GM13977 (cell line): ENCODE measurements around the gene ANKRD30BL.
A peak's percentile ranks its signal among the peaks of the same experiment; 100 is the strongest.
"Not testable (repeated sequence)": the region's sequence is repeated elsewhere in the genome, so short reads cannot be mapped to it uniquely, and the experiment has no call there.

ENCODE experiments used
- DNase-seq: peaks from one replicate; pipeline ENCODE4 v3.0.0; 2012; ENCODE audit warnings: low spot score
- in situ Hi-C: fragments of 300-500 bp; cut with MboI; formaldehyde crosslinking; loops from one replicate; pipeline ENCODE4 v1.12.0; 2022; ENCODE audit warnings: low sequenced_read_pairs, low pct_unique_long_range_greater_than_20kb, mixed read lengths, inconsistent platforms; ENCODE audit not compliant: unreplicated experiment
- TF ChIP-seq, protein P1 (sequence below): IDR thresholded peaks from 2 replicates; pipeline ENCODE4 v1.5.1; 2012; ENCODE audit warnings: mild to moderate bottlenecking, control low read depth; ENCODE audit not compliant: insufficient read depth; ENCODE audit errors: extremely low read depth, missing control alignments

ANKRD30BL gene, protein sequence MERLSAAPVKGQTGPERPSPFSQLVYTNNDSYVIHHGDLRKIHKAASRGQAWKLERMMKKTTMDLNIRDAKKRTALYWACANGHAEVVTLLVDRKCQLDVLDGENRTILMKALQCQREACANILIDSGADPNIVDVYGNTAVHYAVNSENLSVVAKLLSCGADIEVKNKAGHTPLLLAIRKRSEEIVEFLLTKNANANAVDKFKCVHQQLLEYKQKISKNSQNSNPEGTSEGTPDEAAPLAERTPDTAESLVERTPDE

DNA sequence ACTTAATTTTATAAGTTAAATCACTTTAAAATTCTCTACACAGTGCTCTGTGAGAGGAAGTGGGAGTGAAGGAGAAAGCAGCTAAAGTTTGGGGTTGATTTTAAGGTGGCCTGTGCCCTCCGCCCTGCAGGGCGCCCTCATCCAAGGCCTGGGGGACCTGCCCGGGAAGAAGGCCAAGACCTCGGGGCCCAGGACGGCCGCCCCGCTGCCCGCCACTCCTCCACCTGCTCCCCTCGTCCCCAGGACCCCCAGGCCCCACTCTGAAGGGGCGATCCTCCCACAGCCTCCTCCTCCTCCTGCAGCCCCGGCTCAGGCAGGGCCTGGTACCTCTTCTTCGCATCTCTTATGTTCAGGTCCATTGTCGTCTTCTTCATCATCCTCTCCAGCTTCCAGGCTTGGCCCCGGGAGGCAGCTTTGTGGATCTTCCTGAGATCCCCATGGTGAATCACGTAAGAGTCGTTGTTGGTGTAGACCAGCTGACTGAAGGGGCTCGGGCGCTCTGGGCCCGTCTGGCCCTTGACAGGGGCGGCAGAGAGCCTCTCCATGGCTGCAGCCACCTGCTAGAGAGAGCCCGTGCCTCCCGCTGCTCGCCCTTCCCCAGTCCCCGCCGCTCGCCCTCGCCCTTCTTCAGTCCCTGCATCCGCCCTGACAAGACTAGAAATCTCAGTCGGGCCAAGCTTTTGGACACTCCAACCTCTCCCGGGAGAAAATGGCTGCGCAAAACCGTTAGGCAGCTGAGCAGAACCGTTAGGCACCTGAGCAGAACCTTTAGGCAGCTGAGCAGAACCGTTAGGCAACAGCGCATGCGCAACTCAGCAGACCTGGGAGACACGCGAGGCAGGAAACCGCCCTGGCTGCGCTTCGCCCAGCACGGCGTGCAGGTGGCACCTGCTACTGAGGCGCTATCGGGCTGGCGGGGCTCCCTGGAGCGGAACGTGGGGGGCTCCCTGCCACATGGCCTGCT lies at the start of gene ANKRD30BL:
ANKRD30BL (minus strand) TSS at position 792 of the 964 bp plus-strand sequence; CDS start at position 545, 247 bp downstream.
- in situ Hi-C loops, DNase-seq: not testable (repeated sequence)

DNA sequence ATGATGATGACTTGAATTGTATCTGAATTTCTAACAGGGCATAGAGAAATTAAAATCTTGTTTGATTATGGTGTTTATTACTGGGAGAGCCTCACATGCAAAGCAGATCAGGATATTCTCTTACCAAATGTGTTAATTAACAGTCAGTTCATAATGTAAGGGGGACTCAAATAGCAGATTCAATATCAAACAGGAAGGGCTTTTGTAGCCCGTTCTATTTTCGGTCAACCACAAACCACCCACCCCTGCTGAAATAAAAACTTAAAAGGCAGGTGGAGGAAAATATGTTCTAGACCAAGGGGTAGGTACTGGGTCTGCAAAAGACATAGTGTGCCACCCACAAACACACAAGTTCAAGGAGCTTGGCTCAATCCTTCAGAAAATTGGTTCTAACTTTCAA lies 41.1 kb upstream of the ANKRD30BL start:
- in situ Hi-C loops, DNase-seq: not testable (repeated sequence)

DNA sequence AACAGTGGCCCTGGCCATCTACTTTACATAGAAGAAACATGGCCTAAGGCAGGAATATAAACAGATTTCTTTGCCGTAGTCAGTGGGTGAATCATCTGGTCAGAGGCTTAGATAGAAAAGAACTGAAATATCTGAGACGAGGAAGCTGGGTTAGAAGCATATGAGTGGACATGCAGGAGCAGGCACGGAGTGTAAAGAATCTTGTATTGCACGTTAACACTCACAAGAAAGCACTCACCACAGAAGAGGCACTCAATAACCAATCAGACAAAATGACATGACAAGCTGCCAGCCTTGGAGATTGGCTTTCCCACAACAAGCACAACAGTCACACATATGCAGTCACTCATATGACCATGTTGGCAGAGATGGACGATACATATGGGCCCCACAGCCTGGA lies 31.1 kb upstream of the ANKRD30BL start:
- in situ Hi-C loops, DNase-seq: not testable (repeated sequence)

DNA sequence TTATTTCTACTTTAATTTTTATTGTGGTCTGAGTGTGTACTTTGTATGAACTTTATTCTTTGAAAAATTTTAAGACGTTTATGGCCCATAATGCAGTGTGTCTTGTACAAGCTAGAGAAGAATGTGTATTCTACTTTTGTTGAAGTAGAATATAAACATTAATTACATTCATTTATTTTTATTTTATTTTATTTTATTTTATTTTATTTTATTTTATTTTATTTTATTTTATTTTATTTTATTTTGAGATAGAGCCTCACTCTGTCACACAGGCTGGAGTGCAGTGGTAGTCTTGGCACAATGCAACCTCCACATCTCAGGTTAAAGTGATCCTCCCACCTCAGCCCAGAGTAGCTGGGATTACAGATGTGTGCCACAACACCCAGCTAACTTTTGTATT lies 5.3 kb upstream of the ANKRD30BL start:
- in situ Hi-C loops, DNase-seq: not testable (repeated sequence)

DNA sequence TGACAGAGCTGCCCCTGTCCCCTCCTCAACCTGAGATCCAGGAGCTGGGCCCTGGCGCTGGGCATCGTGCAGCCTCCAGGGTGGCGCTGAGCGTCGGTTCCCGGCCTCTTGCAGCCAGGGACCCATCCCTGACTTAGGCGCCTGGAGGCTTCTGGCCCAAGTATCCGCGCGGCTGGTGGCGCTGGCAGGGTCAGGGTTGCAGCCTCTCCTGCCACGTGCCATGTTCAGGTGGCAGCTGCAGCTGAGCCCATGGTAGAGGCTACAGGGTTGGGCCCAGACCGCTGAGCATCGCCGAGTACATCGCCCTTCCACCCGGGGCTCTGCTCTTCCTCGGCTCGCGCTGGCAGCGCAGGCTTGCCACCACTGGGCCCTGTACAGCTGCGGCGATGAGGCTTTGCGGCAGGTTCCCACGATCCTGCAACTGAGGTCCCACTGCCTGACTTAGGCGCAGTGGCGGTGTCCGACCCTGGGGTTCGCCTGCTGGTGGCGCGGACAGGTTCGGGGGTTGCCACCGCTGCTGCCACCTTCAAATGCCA lies 441 bp upstream of the ANKRD30BL start:
- DNase-seq, in situ Hi-C loops: not testable (repeated sequence)

DNA sequence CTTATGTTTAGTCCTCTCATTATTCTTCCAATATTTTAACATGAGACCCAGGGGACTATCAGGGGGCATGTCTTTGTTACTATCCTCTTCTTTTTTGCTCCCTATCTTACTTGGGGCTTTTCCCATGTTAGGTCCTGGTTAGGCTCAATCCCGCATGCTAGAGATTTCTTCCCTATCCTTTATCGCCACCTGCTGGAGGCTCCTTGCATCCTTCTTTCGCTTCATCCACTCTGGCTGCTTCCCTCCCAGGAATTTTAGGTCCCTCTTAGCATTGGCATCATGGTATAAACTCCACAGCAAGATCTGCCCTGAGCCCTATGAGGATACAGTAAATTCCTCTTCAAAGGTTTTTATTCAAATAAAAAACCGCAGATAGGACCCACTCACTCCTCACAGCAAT lies 15.0 kb downstream of the ANKRD30BL start:
- TF ChIP-seq, protein P1, sequence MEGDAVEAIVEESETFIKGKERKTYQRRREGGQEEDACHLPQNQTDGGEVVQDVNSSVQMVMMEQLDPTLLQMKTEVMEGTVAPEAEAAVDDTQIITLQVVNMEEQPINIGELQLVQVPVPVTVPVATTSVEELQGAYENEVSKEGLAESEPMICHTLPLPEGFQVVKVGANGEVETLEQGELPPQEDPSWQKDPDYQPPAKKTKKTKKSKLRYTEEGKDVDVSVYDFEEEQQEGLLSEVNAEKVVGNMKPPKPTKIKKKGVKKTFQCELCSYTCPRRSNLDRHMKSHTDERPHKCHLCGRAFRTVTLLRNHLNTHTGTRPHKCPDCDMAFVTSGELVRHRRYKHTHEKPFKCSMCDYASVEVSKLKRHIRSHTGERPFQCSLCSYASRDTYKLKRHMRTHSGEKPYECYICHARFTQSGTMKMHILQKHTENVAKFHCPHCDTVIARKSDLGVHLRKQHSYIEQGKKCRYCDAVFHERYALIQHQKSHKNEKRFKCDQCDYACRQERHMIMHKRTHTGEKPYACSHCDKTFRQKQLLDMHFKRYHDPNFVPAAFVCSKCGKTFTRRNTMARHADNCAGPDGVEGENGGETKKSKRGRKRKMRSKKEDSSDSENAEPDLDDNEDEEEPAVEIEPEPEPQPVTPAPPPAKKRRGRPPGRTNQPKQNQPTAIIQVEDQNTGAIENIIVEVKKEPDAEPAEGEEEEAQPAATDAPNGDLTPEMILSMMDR: peak; percentile 62
- DNase-seq, in situ Hi-C loops: not testable (repeated sequence)
